Stromal cell of bone marrow (primary cell): ENCODE data around the gene ELOVL6.
"Not testable (repeated sequence)": the region's sequence is repeated elsewhere in the genome, so short reads cannot be mapped to it uniquely, and the experiment has no call there.

Experiments
- DNase-seq: peaks from one replicate; pipeline ENCODE4 v3.0.0-alpha.2; 2012; ENCODE audit warnings: low read depth

ELOVL6 gene

GRCh38 chr4:110074570-110074969 is 123.8 kb downstream of the ELOVL6 start:
- DNase-seq: no peak

GRCh38 chr4:110073053-110073845 is 125.2 kb downstream of the ELOVL6 start:
- no peak for DNase-seq

- no peak for DNase-seq
These were observed 126.9 kb downstream of the ELOVL6 start for GRCh38 chr4:110071466-110071865.

GRCh38 chr4:110068248-110068647 is 130.2 kb downstream of the ELOVL6 start:
- no peak for DNase-seq

GRCh38 chr4:110064934-110065333 is 133.5 kb downstream of the ELOVL6 start:
- no peak for DNase-seq

- DNase-seq: no peak
These were observed 134.1 kb downstream of the ELOVL6 start for GRCh38 chr4:110064295-110064694.

- DNase-seq: no peak
These were observed 136.2 kb downstream of the ELOVL6 start for GRCh38 chr4:110062166-110062565.

- DNase-seq: no peak
These were observed 137.3 kb downstream of the ELOVL6 start for GRCh38 chr4:110061076-110061475.

GRCh38 chr4:110059556-110060191 is 138.7 kb downstream of the ELOVL6 start:
- DNase-seq: no peak

- no peak for DNase-seq
These were observed 139.7 kb downstream of the ELOVL6 start for GRCh38 chr4:110058677-110059076.

GRCh38 chr4:110055158-110055768 is 143.2 kb downstream of the ELOVL6 start:
- no peak for DNase-seq

GRCh38 chr4:110049951-110050925 is 148.2 kb downstream of the ELOVL6 start:
- DNase-seq: peak; percentile 24

- no peak for DNase-seq
These were observed 151.8 kb downstream of the ELOVL6 start for GRCh38 chr4:110046588-110047049.

- no peak for DNase-seq
These were observed 155.6 kb downstream of the ELOVL6 start for GRCh38 chr4:110042545-110043517.

GRCh38 chr4:110041735-110042134 is 156.7 kb downstream of the ELOVL6 start:
- no peak for DNase-seq

GRCh38 chr4:110039164-110039563 is 159.3 kb downstream of the ELOVL6 start:
- not testable (repeated sequence) for DNase-seq

- DNase-seq: no peak
These were observed 164.4 kb downstream of the ELOVL6 start for GRCh38 chr4:110034026-110034393.

- DNase-seq: no peak
These were observed 164.9 kb downstream of the ELOVL6 start for GRCh38 chr4:110033355-110034025.

GRCh38 chr4:110032603-110033002 is 165.8 kb downstream of the ELOVL6 start:
- DNase-seq: no peak

- no peak for DNase-seq
These were observed 172.7 kb downstream of the ELOVL6 start for GRCh38 chr4:110025718-110026117.
